HG03575 (cell line): ENCODE data around the gene PYGO1.
A peak's percentile ranks its signal among the peaks of the same experiment; 100 is the strongest.
"Not testable (repeated sequence)": the region's sequence is repeated elsewhere in the genome, so short reads cannot be mapped to it uniquely, and the experiment has no call there.

Source experiments
- ATAC-seq: cut with Tn5 transposase; IDR thresholded peaks from one replicate; pipeline ENCODE4 v1.9.1; 2021; ENCODE audit not compliant: unreplicated experiment, insufficient number of reproducible peaks, low FRiP score; ENCODE audit errors: extremely low read depth

PYGO1 gene

DNA sequence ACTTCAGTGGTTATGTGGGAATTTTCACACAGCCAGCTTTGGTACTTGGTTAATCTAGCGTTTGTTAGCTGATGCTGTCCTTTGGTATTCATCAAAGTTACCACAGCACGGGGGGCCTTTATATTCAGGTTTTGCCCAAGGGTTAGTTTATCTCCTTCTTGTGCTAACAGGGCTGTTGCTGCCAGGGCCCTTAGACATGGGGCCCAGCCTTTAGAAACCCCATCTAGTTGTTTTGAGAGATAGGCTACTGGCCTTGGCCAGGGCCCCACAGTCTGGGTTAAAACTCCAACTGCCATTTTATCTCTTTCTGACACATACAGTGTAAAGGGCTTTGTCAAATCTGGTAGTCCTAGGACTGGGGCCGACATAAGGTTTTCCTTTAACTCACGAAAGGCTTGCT, 72.7 kb downstream of the PYGO1 start:
- no peak for ATAC-seq

DNA sequence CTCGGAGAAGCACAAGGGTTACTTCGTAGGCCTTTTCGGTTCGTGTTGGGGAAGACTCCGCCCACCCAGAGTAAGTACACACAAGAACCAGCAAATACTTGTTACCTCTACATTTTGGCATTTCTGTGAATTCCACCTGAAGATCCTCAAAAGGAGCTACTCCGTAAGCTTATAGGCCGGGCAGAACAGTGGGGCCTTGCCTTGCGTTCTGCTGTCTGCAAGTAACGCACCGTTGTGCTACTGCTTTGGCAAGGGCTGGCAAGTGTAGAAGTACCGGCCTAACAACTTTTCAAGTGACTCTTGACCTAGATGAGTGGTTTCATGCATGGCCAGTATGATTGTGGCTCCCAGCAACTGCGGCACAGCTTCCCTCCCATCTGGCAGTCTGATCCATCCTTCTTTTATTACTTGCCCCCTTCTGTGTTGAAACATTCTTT, 73.7 kb downstream of the PYGO1 start:
- no peak for ATAC-seq

DNA sequence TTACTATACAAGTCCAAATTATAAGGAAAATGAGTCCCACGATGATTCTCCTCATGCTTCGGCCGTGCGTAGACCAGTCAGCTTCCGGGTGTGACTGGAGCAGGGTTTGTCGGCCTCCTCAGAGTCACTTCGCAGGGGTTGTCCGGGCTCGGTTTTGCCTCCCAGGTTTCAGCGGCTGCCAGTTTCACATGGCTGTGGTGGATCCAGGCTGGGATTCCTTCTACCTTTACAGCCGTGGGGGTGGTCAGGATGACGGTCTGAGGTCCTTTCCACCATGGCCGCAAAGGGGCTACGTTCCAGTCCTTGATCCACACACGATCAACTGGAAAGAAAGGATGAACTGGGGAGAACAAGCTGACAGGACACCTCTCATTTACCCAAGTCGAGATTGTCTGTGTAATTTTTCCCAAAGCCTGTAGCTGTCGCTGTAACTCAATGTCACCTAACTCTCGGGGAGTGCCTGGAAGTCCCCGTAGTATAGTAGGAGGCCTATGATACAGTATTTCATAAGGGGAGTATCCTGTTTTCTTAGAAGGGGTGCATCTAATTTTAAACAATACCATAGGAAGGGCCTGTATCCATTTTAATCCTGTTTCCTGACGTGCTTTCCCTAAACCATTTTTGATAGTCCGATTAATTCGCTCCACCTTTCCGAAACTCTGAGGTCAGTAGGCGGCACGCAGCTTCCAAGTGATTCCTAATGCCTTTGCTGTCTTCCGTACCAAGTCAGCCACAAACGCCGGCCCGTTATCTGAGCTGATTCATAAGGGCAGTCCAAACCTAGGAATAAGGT, 74.3 kb downstream of the PYGO1 start:
- not testable (repeated sequence) for ATAC-seq

DNA sequence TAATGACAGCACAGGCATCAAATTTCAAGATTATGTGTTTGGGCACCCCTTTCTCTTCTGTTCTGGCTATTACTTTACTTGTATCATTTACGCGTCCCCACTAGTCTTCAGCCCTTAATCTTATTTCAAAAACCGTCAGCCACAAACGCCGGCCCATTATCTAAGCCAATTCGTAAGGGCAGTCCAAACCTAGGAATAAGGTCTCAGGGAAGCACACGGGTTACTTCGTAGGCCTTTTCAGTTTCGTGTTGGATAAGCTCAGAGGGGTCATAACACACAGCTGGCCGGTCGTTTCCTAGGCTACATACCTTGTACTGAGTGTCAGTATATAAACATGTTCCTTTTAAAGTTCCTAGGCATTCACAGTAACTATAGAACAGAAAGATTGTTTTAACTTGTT, 75.0 kb downstream of the PYGO1 start:
- no peak for ATAC-seq

DNA sequence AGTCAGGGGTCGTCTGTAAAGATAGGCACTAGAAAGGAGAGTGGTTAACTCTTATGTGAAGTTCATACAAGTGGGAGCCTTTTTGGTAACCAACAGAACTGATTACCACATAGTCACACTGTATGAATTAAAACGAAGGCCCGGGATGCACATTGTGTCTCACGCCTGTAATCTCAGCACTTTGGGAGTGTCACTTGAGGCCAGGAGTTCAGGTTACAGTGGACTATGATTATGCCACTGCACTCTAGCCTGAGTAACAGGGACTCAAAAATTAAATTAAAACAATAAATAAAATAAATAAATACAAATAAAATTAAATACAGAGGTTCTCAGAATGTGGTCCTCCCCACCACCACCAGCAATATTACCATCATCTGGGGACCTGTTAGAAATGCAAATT, 80.6 kb downstream of the PYGO1 start:
- ATAC-seq = no peak

DNA sequence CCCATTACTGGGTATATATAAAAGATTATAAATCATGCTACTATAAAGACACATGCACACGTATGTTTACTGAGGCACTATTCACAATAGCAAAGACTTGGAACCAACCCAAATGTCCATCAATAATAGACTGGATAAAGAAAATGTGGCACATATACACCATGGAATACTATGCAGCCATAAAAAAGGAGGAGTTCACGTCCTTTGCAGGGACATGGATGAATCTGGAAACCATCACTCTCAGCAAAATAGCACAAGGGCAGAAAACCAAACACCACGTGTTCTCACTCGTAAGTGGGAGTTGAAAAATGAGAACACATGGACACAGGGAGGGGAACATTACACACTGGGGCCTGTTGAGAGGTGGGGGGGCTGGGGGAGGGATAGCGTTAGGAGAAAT, 82.7 kb downstream of the PYGO1 start:
- not testable (repeated sequence) for ATAC-seq

DNA sequence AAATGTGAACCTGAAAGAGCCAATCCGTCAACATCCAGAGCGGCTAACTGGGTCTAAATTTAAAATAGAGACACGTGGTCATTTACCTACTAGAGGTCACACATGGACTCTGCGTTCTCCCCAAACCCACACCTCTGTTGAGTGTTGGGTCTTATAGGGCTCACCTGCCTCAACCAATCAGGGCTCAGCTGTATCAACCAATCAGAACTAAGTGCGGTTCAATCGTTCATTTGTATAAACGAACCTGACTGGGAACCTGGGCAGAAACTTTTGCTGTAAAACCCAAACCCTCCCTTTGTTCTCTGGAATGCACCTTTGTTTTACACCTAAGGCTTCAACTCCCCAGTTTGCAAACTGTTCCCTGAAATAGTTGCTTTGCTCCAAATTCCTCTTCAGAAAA, 89.0 kb downstream of the PYGO1 start:
- no peak for ATAC-seq

DNA sequence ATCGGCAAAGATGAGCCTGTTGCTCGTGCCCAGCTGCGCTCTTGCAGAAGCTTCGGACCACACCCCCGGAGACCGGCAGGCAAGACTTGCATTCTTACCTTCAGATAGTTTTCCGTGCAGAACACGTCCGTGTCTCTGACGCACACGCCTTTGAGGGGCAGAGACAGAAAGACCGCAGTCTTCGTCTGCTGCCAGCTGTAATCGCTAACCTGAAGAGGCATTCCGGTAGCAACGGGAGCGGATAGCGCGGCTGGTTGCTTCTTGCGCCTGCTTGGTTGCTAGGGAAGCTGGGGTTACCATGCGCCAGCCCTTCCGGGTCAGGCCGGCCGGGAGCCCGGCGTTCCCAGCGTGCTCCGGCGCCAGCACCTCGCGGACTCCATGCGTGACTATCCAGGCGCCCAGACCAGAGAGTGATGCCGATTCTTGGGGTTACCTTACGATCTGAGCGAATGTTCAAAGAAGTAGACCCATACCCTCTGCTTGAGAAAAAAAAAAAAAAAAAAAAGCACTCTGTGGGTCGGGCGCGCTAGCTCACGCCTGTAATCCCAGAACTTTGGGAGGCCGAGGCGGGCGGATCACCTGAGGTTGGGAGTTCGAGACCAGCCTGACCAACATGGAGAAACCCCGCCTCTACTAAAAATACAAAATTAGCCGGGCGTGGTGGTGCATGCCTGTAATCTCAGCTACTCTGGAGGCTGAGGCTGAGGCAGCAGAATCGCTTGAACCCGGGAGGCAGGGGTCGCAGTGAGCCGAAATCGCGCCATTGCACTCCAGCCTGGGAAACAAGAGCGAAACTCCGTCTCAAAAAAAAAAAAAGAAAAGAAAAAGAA, 89.8 kb downstream of the PYGO1 start:
- peak; percentile 89 for ATAC-seq

DNA sequence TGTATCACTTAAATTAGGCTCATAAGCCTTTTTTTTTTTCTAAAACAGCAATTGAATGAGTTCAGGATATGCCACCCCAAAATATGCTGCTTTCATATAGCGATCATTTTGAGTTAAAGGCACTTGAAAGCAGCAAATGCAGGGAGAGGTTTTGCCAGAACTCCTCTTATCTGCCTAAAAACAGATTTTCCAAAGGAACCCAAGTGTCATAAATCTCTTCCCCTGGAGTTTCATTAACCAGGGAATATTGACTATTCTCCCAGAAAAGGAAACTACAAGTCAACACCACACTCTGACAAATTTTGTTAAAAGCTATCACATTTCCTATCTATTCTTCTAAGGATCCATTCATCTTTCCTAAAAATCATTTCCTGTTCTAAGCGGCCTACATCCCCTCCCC, 91.4 kb downstream of the PYGO1 start:
- no peak for ATAC-seq

DNA sequence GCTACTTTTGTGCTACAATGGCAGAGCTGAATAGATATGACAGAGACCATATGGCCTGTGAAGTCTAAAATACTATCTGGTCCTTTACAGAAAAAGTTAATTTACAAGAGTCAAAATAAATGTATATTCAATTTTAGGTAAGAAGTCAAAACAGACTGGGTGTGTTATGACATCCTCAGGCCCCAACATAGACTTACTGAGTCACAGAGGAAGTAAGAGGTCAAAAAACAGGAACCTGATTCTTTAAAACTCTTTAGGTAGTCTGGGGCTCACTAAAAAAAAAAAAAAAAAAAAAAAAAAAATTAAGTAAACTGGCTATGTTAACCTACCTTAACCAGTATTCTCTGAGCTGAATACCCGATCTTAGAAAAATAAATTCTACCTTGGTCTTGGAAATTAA, 93.2 kb downstream of the PYGO1 start:
- ATAC-seq = no peak

DNA sequence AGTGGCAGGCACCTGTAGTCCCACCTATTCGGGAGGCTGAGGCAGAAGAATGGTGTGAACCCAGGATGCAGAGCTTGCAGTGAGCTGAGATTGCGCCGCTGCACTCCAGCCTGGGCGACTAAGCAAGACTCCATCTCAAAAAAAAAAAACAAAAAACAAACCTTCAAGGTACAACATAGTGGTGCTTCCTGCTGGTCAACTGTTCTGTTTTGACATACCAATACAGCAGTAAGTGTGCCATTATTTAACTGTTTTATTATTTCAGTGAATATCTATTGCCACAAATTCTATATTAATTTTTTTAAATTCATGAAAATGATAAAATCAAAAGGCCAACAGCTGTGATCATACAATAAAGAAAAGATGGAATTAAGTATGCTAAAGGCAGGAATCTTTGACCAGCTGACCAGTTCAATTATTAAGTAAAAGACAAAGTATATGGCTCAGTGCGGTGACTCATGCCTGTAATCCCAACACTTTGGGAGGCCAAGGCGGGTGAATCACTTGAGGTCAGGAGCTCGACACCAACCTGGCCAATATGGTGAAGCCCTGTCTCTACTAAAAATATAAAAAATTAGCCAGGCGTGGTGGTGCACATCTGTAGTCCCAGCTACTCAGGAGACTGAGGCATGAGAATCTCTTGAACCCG, 99.1 kb downstream of the PYGO1 start:
- ATAC-seq = not testable (repeated sequence)
